ENCODE results near the gene SIGLEC15. TPM values are rescaled to one million over a fixed set of nuclear protein-coding genes. Genes with fewer than 3 reads are reported as not detected.
"Not testable (repeated sequence)": the region's sequence is repeated elsewhere in the genome, so short reads cannot be mapped to it uniquely, and the experiment has no call there.

SIGLEC15 gene
- total RNA-seq, 1 donor from 2014 or later = 2.7 TPM

GRCh38 chr18:45805551-45805950 is 19.9 kb upstream of the SIGLEC15 start:
- DNase-seq (ENCODE audit: low spot score) = no peak
- peaks cover 16% of the 10 kb centered on the region for H3K9me3 Mint-ChIP-seq (ENCODE audit: unreplicated experiment)
- peaks cover 3% of the 10 kb centered on the region for H3K27me3 Mint-ChIP-seq (ENCODE audit: unreplicated experiment)

GRCh38 chr18:45806226-45806625 is 19.2 kb upstream of the SIGLEC15 start:
- H3K4me1 Mint-ChIP-seq (ENCODE audit: unreplicated experiment) = peaks cover 10% of the 10 kb centered on the region
- DNase-seq (ENCODE audit: low spot score) = no peak
- H3K36me3 Mint-ChIP-seq (ENCODE audit: low read depth, unreplicated experiment) = peaks cover 13% of the 10 kb centered on the region
- peaks cover 13% of the 10 kb centered on the region for H3K9me3 Mint-ChIP-seq (ENCODE audit: unreplicated experiment)
- H3K27ac Mint-ChIP-seq (ENCODE audit: unreplicated experiment) = peak overlapping the region; percentile 80
- no peak overlapping the region for H3K4me3 Mint-ChIP-seq (ENCODE audit: unreplicated experiment)
- no peak for TF ChIP-seq CTCF (IDR thresholded peaks at IDR 0.05; ENCODE audit: unreplicated experiment)
- H3K27me3 Mint-ChIP-seq (ENCODE audit: unreplicated experiment) = no peaks in the 10 kb centered on the region

More at GRCh38 chr18:45805551-45805950, 19.9 kb upstream of the SIGLEC15 start:
- Mint-ChIP-seq H3K36me3 (ENCODE audit: low read depth, unreplicated experiment) (peaks cover 18% of the 10 kb centered on the region), H3K4me3 (ENCODE audit: unreplicated experiment) (no peak overlapping the region), H3K4me1 (ENCODE audit: unreplicated experiment) (peaks cover 10% of the 10 kb centered on the region), H3K27ac (ENCODE audit: unreplicated experiment) (no peak overlapping the region)
- no peak for TF ChIP-seq CTCF (IDR thresholded peaks at IDR 0.05; ENCODE audit: unreplicated experiment)

DNA sequence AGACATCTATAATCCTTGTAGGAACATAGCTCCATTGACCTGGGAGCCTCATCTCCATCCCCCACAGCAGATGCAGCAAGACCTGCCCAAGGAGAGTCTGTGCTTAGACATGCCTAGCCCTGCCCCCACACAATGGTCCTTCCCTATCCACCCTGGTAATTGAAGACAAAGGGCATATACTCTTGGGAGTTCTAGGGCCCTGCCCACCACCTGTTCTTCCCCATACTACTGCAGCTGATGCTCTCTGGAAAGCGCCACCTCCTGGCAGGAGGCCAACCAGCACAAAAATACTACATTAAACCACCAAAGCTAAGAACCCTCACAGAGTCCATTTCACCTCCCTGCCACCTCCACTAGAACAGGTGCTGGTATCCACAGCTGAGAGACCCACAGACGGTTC is 18.3 kb upstream of the SIGLEC15 start:
- peaks cover 13% of the 10 kb centered on the region for H3K9me3 Mint-ChIP-seq (ENCODE audit: unreplicated experiment)
- peaks cover 10% of the 10 kb centered on the region for H3K4me1 Mint-ChIP-seq (ENCODE audit: unreplicated experiment)
- H3K27ac Mint-ChIP-seq (ENCODE audit: unreplicated experiment); H3K27me3 Mint-ChIP-seq (ENCODE audit: unreplicated experiment); H3K4me3 Mint-ChIP-seq (ENCODE audit: unreplicated experiment); DNase-seq (ENCODE audit: low spot score): not testable (repeated sequence)
- peaks cover 13% of the 10 kb centered on the region for H3K36me3 Mint-ChIP-seq (ENCODE audit: low read depth, unreplicated experiment)

DNA sequence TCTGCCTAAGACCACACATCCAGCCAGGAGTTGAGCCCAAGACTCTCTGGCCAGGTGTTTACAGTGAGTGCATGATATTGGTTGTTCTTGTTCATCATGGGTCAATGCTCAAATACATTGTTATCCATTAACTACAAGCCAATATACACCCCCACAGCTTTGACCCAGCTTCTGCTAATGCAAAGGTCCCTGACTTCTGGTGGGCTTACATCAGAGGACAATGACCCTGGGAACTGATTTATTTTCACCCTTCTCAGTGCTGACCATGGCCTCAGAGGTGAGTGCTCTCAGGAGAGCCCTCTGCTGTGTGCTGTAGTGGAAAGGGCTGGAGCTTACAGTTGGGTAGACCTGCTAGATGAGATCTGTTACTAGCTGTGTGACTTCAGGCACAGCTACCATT is 10.7 kb upstream of the SIGLEC15 start:
- not testable (repeated sequence) for DNase-seq (ENCODE audit: low spot score); H3K4me1 Mint-ChIP-seq (ENCODE audit: unreplicated experiment); H3K27me3 Mint-ChIP-seq (ENCODE audit: unreplicated experiment); H3K27ac Mint-ChIP-seq (ENCODE audit: unreplicated experiment); H3K4me3 Mint-ChIP-seq (ENCODE audit: unreplicated experiment); H3K9me3 Mint-ChIP-seq (ENCODE audit: unreplicated experiment); H3K36me3 Mint-ChIP-seq (ENCODE audit: low read depth, unreplicated experiment)

DNA sequence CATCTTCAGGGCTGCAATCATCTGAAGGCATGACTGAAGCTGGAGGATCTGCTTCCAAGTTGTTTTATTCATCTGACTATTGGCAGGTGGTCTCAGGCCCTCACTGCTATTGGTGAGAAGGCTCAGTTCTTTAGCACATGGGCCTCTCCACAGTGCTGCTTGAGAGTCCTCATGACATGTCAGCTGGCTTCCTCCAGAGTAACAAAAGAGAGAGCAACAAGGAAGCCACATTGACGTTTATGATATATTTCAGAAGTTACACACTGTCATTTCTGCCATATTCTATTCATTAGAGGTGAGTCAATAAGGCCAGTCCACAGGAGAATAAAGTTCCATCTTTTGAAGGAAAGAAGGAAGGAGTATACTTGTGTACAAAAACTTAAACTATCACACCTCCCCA is 7.9 kb upstream of the SIGLEC15 start:
- TF ChIP-seq CTCF (IDR thresholded peaks at IDR 0.05; ENCODE audit: unreplicated experiment) = no peak
- no peak overlapping the region for H3K27ac Mint-ChIP-seq (ENCODE audit: unreplicated experiment)
- no peaks in the 10 kb centered on the region for H3K36me3 Mint-ChIP-seq (ENCODE audit: low read depth, unreplicated experiment)

GRCh38 chr18:45818765-45819164 is 6.7 kb upstream of the SIGLEC15 start:
- not testable (repeated sequence) for H3K27me3 Mint-ChIP-seq (ENCODE audit: unreplicated experiment); H3K9me3 Mint-ChIP-seq (ENCODE audit: unreplicated experiment); H3K36me3 Mint-ChIP-seq (ENCODE audit: low read depth, unreplicated experiment); H3K4me1 Mint-ChIP-seq (ENCODE audit: unreplicated experiment); DNase-seq (ENCODE audit: low spot score); H3K27ac Mint-ChIP-seq (ENCODE audit: unreplicated experiment); H3K4me3 Mint-ChIP-seq (ENCODE audit: unreplicated experiment)

More for the DNA sequence above, 7.9 kb upstream of the SIGLEC15 start:
- no peaks in the 10 kb centered on the region for H3K4me1 Mint-ChIP-seq (ENCODE audit: unreplicated experiment)
- no peaks in the 10 kb centered on the region for H3K27me3 Mint-ChIP-seq (ENCODE audit: unreplicated experiment)
- DNase-seq (ENCODE audit: low spot score) = no peak
- H3K9me3 Mint-ChIP-seq (ENCODE audit: unreplicated experiment) = no peaks in the 10 kb centered on the region
- H3K4me3 Mint-ChIP-seq (ENCODE audit: unreplicated experiment) = no peak overlapping the region
